ENCODE measurements around the gene ARL2BP. TPM values are rescaled to one million over a fixed set of nuclear protein-coding genes. Genes with fewer than 3 reads are reported as not detected.

ARL2BP gene
- total and polyA plus RNA-seq, 2 of the 13 experiments (the other 11 are each of a cell fraction or from before 2014, with no cell fraction given), result 64.3 to 67.6 TPM

- TF ChIP-seq ZNF317 (CRISPR knock-in tag; IDR thresholded peaks at IDR 0.05) (peak; percentile 89), ZNF143 (CRISPR knock-in tag; IDR thresholded peaks at IDR 0.05) (0 out of 2 replicates have a peak, but pooled peaks have one; percentile 49), BORCS8-MEF2B (CRISPR knock-in tag; IDR thresholded peaks at IDR 0.05) (peak; percentile 73), ELF1 (CRISPR knock-in tag; IDR thresholded peaks at IDR 0.05) (peak; percentile 77), TIGD3 (CRISPR knock-in tag; IDR thresholded peaks at IDR 0.05; ENCODE audit: borderline replicate concordance) (no peak), ZNF782 (CRISPR knock-in tag; IDR thresholded peaks at IDR 0.05; ENCODE audit: borderline replicate concordance) (peak; percentile 86; the same call in 1 of the 2 replicates), SCMH1 (CRISPR knock-in tag; IDR thresholded peaks at IDR 0.05; ENCODE audit: borderline replicate concordance) (no peak), GATAD1 (CRISPR knock-in tag; IDR thresholded peaks at IDR 0.05) (peak; percentile 63), NFAT5 (CRISPR knock-in tag; IDR thresholded peaks at IDR 0.05) (no peak), TMF1 (CRISPR knock-in tag; IDR thresholded peaks at IDR 0.05; ENCODE audit: low read depth) (no peak), ZBTB34 (CRISPR knock-in tag; IDR thresholded peaks at IDR 0.05) (peak; percentile 92; the same call in 1 of the 2 replicates), XRCC5 (optimal IDR thresholded peaks at IDR 0.05; ENCODE audit: low read length) (peak; percentile 82), DMTF1 (CRISPR knock-in tag; IDR thresholded peaks at IDR 0.05) (peak; percentile 82), GRHL1 (CRISPR knock-in tag; conservative IDR thresholded peaks at IDR 0.05) (no peak), NBN (conservative IDR thresholded peaks at IDR 0.05) (no peak), PRPF4 (IDR thresholded peaks at IDR 0.05; ENCODE audit: low read depth, low read length, poor library complexity, severe bottlenecking) (peak; percentile 26)
These were observed 35.0 kb downstream of the ARL2BP start (continued) for GRCh38 chr16:57279780-57280638.
